CD4-positive, alpha-beta T cell (primary cell): ENCODE data around the gene PCSK1. TPM values are rescaled to one million over a fixed set of nuclear protein-coding genes. Genes with fewer than 3 reads are reported as not detected.

Source experiments
- ATAC-seq: fragments of 200-7000 bp; cut with Tn5 transposase; one replicate; pipeline ENCODE4 v1.10.0; 2022; ENCODE audit warnings: mild to moderate bottlenecking; ENCODE audit not compliant: poor library complexity
- CTCF ChIA-PET: fragments of 350-600 bp; sonication (Branson Sonifier 250); formaldehyde crosslinking; loops from one replicate; lab custom pipeline; 2021; ENCODE audit warnings: antibody characterized with exemption, inconsistent platforms; lab: Charles Lee
- POLR2A ChIA-PET: fragments of 350-600 bp; sonication (Branson Sonifier 250); formaldehyde crosslinking; loops from one replicate; lab custom pipeline; 2021; ENCODE audit warnings: antibody characterized with exemption, inconsistent platforms; lab: Charles Lee
- DNase-seq, 14 experiments: peaks; one replicate each; pipeline ENCODE4 v3.0.0-alpha.2; 2013 to 2020; ENCODE audit warnings: mixed read lengths in 2 of 14
- H3K27ac ChIP-seq, 2 donors: one replicate each; pipeline versions ENCODE4 v1.5.1 to v1.7.0; 2013; ENCODE audit warnings: low read length in 2 of 2, low read depth in 1 of 2, mild to moderate bottlenecking in 1 of 2
- H3K27me3 ChIP-seq, 2 experiments: 1 replicate in 1 of 2; 2 replicates in 1 of 2; pipeline versions ENCODE4 v1.6.1 to v1.7.0; 2013; ENCODE audit warnings: low read length in 2 of 2, control low read depth in 1 of 2, mild to moderate bottlenecking in 1 of 2, moderate library complexity in 1 of 2; ENCODE audit not compliant: insufficient read depth in 2 of 2, control insufficient read depth in 1 of 2
- H3K36me3 ChIP-seq: one replicate; pipeline ENCODE4 v1.6.1; 2013; ENCODE audit warnings: low read length, control low read depth; ENCODE audit not compliant: insufficient read depth
- H3K4me1 ChIP-seq: one replicate; pipeline ENCODE4 v1.6.1; 2013; ENCODE audit warnings: low read length, control low read depth; ENCODE audit not compliant: insufficient read depth
- H3K4me3 ChIP-seq: one replicate; pipeline ENCODE4 v1.5.1; 2013; ENCODE audit warnings: mild to moderate bottlenecking, low read length, moderate library complexity
- H3K9me3 ChIP-seq, 2 experiments: 1 replicate in 1 of 2; 2 replicates in 1 of 2; pipeline versions ENCODE4 v1.6.1 to v1.7.0; 2013; ENCODE audit warnings: low read length in 2 of 2, mild to moderate bottlenecking in 2 of 2, control low read depth in 1 of 2, moderate library complexity in 1 of 2; ENCODE audit not compliant: control insufficient read depth in 1 of 2, insufficient read depth in 1 of 2
- H3K27ac Mint-ChIP-seq: one replicate; pipeline ENCODE4 v1.8.0; 2020; ENCODE audit warnings: mixed read lengths
- H3K27me3 Mint-ChIP-seq: one replicate; pipeline ENCODE4 v1.8.0; 2021; ENCODE audit warnings: mixed read lengths
- H3K36me3 Mint-ChIP-seq: one replicate; pipeline ENCODE4 v1.8.0; 2021; ENCODE audit warnings: low read depth, mixed read lengths
- H3K4me1 Mint-ChIP-seq: one replicate; pipeline ENCODE4 v1.8.0; 2021; ENCODE audit warnings: low read depth, mixed read lengths
- H3K4me3 Mint-ChIP-seq: one replicate; pipeline ENCODE4 v1.8.0; 2020; ENCODE audit warnings: mild to moderate bottlenecking, mixed read lengths
- H3K9me3 Mint-ChIP-seq: one replicate; pipeline ENCODE4 v1.8.0; 2020; ENCODE audit warnings: mixed read lengths
- CTCF ChIP-seq: fragments of 200-600 bp; IDR thresholded peaks from one replicate; pipeline ENCODE4 v1.8.0; 2022; ENCODE audit warnings: antibody characterized with exemption, mild to moderate bottlenecking
- intact Hi-C, 2 experiments: fragments of 100-400 bp; cut with DNase I in 1 of 2; cut with micrococcal nuclease in 1 of 2; formaldehyde crosslinking; loops; one replicate each; pipeline versions ENCODE4 v1.15.1 to v1.9.0; 2023 to 2025; cut with DNase I, micrococcal nuclease
- total RNA-seq, 174 experiments: library from RNA in 2 of 174; stranded (reverse) in 2 of 174; gene quantifications; one replicate each; pipeline ENCODE4 v1.2.3 and lab custom pipeline; 2021 to 2026

Gene PCSK1
- total RNA-seq, 2 experiments from 2014 or later = not detected

- H3K9me3 Mint-ChIP-seq = no peaks in the 10 kb centered on the region
- H3K36me3 ChIP-seq = no peaks in the 10 kb centered on the region
- H3K27me3 ChIP-seq = peaks cover 16 to 46% of the 10 kb centered on the region in 2 experiments
- H3K36me3 Mint-ChIP-seq = no peaks in the 10 kb centered on the region
- ATAC-seq = no peak
- no peaks in the 10 kb centered on the region for H3K4me1 Mint-ChIP-seq
- H3K27me3 Mint-ChIP-seq = peaks cover 62% of the 10 kb centered on the region
- intact Hi-C loops = no loop called here
- peaks cover 0 to 15% of the 10 kb centered on the region in 2 experiments for H3K9me3 ChIP-seq
- no peak for DNase-seq
- H3K4me3 Mint-ChIP-seq = no peak overlapping the region
- H3K4me3 ChIP-seq = no peak overlapping the region
- no peak overlapping the region for H3K27ac Mint-ChIP-seq
- H3K27ac ChIP-seq = no peak overlapping the region
- TF ChIP-seq CTCF = no peak
- ChIA-PET CTCF (no interaction called here), POLR2A (no interaction called here)
- H3K4me1 ChIP-seq = no peaks in the 10 kb centered on the region
Observed at GRCh38 chr5:96427824-96428223, 5.2 kb downstream of the PCSK1 start.

GRCh38 chr5:96426831-96427230, 6.2 kb downstream of the PCSK1 start:
- intact Hi-C loops = no loop called here
- H3K36me3 Mint-ChIP-seq = no peaks in the 10 kb centered on the region
- Histone ChIP-seq H3K27me3 (peaks cover 6 to 36% of the 10 kb centered on the region in 2 experiments), H3K4me1 (no peaks in the 10 kb centered on the region), H3K27ac (no peak overlapping the region), H3K36me3 (no peaks in the 10 kb centered on the region), H3K4me3 (no peak overlapping the region), H3K9me3 (peaks cover 0 to 5% of the 10 kb centered on the region in 2 experiments)
- H3K27ac Mint-ChIP-seq = no peak overlapping the region
- H3K27me3 Mint-ChIP-seq = peaks cover 61% of the 10 kb centered on the region
- no peaks in the 10 kb centered on the region for H3K4me1 Mint-ChIP-seq
- no peak for TF ChIP-seq CTCF
- POLR2A ChIA-PET = no interaction called here
- CTCF ChIA-PET = no interaction called here
- ATAC-seq (no peak), DNase-seq (no peak)
- H3K4me3 Mint-ChIP-seq = no peak overlapping the region
- H3K9me3 Mint-ChIP-seq = no peaks in the 10 kb centered on the region

GRCh38 chr5:96425443-96425842, 7.6 kb downstream of the PCSK1 start:
- peaks cover 63% of the 10 kb centered on the region for H3K27me3 Mint-ChIP-seq
- no peak overlapping the region for H3K4me3 Mint-ChIP-seq
- CTCF ChIA-PET = no interaction called here

More at GRCh38 chr5:96425443-96425842, 7.6 kb downstream of the PCSK1 start:
- Histone ChIP-seq H3K4me1 (no peaks in the 10 kb centered on the region), H3K4me3 (no peak overlapping the region), H3K36me3 (no peaks in the 10 kb centered on the region), H3K27ac (no peak overlapping the region), H3K9me3 (no peaks in the 10 kb centered on the region), H3K27me3 (peaks cover 0 to 25% of the 10 kb centered on the region in 2 experiments)
- DNase-seq (no peak), ATAC-seq (no peak)
- intact Hi-C loops = no loop called here
- Mint-ChIP-seq H3K9me3 (no peaks in the 10 kb centered on the region), H3K4me1 (no peaks in the 10 kb centered on the region), H3K36me3 (no peaks in the 10 kb centered on the region), H3K27ac (no peak overlapping the region)
- POLR2A ChIA-PET = no interaction called here
- TF ChIP-seq CTCF = no peak
